SHP77 treated with DMSO at 0.1 percent for 48 hours (cell line): Measurements from ENCODE around the gene ARAP1.

Source experiments
- DNase-seq: peaks from one replicate; lab custom pipeline; 2025; lab: John Stamatoyannopoulos, UW

The ARAP1 gene

GRCh38 chr11:72779495-72780128, 27.4 kb upstream of the ARAP1 start:
- no peak for DNase-seq

GRCh38 chr11:72778535-72779494, 26.6 kb upstream of the ARAP1 start:
- DNase-seq = no peak

GRCh38 chr11:72777755-72778278, 25.6 kb upstream of the ARAP1 start:
- DNase-seq = no peak

- DNase-seq = no peak
These were observed 24.9 kb upstream of the ARAP1 start for GRCh38 chr11:72776844-72777754.

- no peak for DNase-seq
These were observed 24.1 kb upstream of the ARAP1 start for GRCh38 chr11:72776117-72776843.

- DNase-seq = no peak
These were observed 23.3 kb upstream of the ARAP1 start for GRCh38 chr11:72775288-72776110.

- DNase-seq = no peak
These were observed 22.3 kb upstream of the ARAP1 start for GRCh38 chr11:72774499-72774898.

- no peak for DNase-seq
These were observed 21.5 kb upstream of the ARAP1 start for GRCh38 chr11:72773696-72774095.

- DNase-seq = peak; percentile 19
These were observed 21.1 kb upstream of the ARAP1 start for GRCh38 chr11:72773291-72773690.

GRCh38 chr11:72772059-72772458, 19.9 kb upstream of the ARAP1 start:
- DNase-seq = no peak

- no peak for DNase-seq
These were observed 19.3 kb upstream of the ARAP1 start for GRCh38 chr11:72771507-72771906.

GRCh38 chr11:72770799-72771198, 18.6 kb upstream of the ARAP1 start:
- no peak for DNase-seq

- no peak for DNase-seq
These were observed 17.5 kb upstream of the ARAP1 start for GRCh38 chr11:72769680-72770079.

- DNase-seq = no peak
These were observed 16.4 kb upstream of the ARAP1 start for GRCh38 chr11:72768581-72768980.

- no peak for DNase-seq
These were observed 15.2 kb upstream of the ARAP1 start for GRCh38 chr11:72767203-72768062.

- no peak for DNase-seq
These were observed 14.1 kb upstream of the ARAP1 start for GRCh38 chr11:72766152-72766902.

GRCh38 chr11:72764503-72764902, 12.3 kb upstream of the ARAP1 start:
- no peak for DNase-seq

- no peak for DNase-seq
These were observed 11.6 kb upstream of the ARAP1 start for GRCh38 chr11:72763823-72764222.
